WERI-Rb-1 (cell line): Measurements from ENCODE around the gene RBM33.

Experiments
- DNase-seq: peaks from one replicate; pipeline ENCODE4 v3.0.0-alpha.2; 2020
- H3K27ac ChIP-seq: fragments of 250-450 bp; sonication (Bioruptor Pico); 2 replicates; pipeline ENCODE4 v1.5.1; 2020; ENCODE audit warnings: mild to moderate bottlenecking, moderate library complexity
- H3K27me3 ChIP-seq: fragments of 250-450 bp; sonication (Bioruptor Pico); 2 replicates; pipeline ENCODE4 v1.5.1; 2021; ENCODE audit warnings: mild to moderate bottlenecking, low read depth, moderate library complexity; ENCODE audit not compliant: insufficient read depth, severe bottlenecking
- H3K36me3 ChIP-seq: fragments of 250-450 bp; sonication (Bioruptor Pico); 2 replicates; pipeline ENCODE4 v1.5.1; 2020; ENCODE audit warnings: mild to moderate bottlenecking, moderate library complexity
- H3K4me3 ChIP-seq: 2 replicates; pipeline ENCODE4 v1.5.1; 2011; ENCODE audit warnings: low read depth, mild to moderate bottlenecking, control low read depth, low read length
- H3K9me3 ChIP-seq: fragments of 250-450 bp; sonication (Bioruptor Pico); 2 replicates; pipeline ENCODE4 v1.5.1; 2021; ENCODE audit warnings: mild to moderate bottlenecking, moderate library complexity; ENCODE audit not compliant: severe bottlenecking
- CTCF ChIP-seq: IDR thresholded peaks from 2 replicates; pipeline ENCODE4 v1.5.1; 2011; ENCODE audit warnings: low read depth, mild to moderate bottlenecking, control low read depth, inconsistent platforms, low read length

Gene RBM33

GRCh38 chr7:155794196-155794595, 149.7 kb downstream of the RBM33 start:
- no peak for DNase-seq
- peaks cover 40% of the 10 kb centered on the region for H3K27me3 ChIP-seq
- peaks cover 6% of the 10 kb centered on the region for H3K9me3 ChIP-seq
- no peaks in the 10 kb centered on the region for H3K36me3 ChIP-seq
- no peak overlapping the region for H3K27ac ChIP-seq
- TF ChIP-seq CTCF: no peak
- no peak overlapping the region for H3K4me3 ChIP-seq

GRCh38 chr7:155795401-155795800, 150.9 kb downstream of the RBM33 start:
- no peak overlapping the region for H3K27ac ChIP-seq
- H3K27me3 ChIP-seq: peaks cover 52% of the 10 kb centered on the region
- no peaks in the 10 kb centered on the region for H3K36me3 ChIP-seq
- TF ChIP-seq CTCF: no peak
- peaks cover 6% of the 10 kb centered on the region for H3K9me3 ChIP-seq
- no peak for DNase-seq
- H3K4me3 ChIP-seq: no peak overlapping the region

GRCh38 chr7:155795951-155796350, 151.5 kb downstream of the RBM33 start:
- TF ChIP-seq CTCF: no peak
- H3K27me3 ChIP-seq: peaks cover 57% of the 10 kb centered on the region
- H3K27ac ChIP-seq: no peak overlapping the region
- no peaks in the 10 kb centered on the region for H3K36me3 ChIP-seq
- H3K9me3 ChIP-seq: peaks cover 6% of the 10 kb centered on the region
- no peak overlapping the region for H3K4me3 ChIP-seq
- no peak for DNase-seq

GRCh38 chr7:155796381-155797261, 152.2 kb downstream of the RBM33 start:
- Histone ChIP-seq H3K27me3 (peaks cover 64% of the 10 kb centered on the region), H3K27ac (no peak overlapping the region), H3K36me3 (no peaks in the 10 kb centered on the region), H3K4me3 (no peak overlapping the region), H3K9me3 (peaks cover 6% of the 10 kb centered on the region)
- DNase-seq: peak; percentile 46
- TF ChIP-seq CTCF: peak; percentile 88

- Histone ChIP-seq H3K36me3 (no peaks in the 10 kb centered on the region), H3K27ac (no peak overlapping the region), H3K9me3 (peaks cover 6% of the 10 kb centered on the region), H3K4me3 (no peak overlapping the region), H3K27me3 (peaks cover 73% of the 10 kb centered on the region)
- no peak for DNase-seq
- no peak for TF ChIP-seq CTCF
Measured at GRCh38 chr7:155797262-155798250, 153.1 kb downstream of the RBM33 start.
